Stimulated activated naive CD8-positive, alpha-beta T cell treated with anti-CD3 and anti-CD28 coated beads, Interleukin-15, Interleukin-2, amounts not matched to agents 100 ng/mL and 50 ng/mL, for 24 hours (primary cell): ENCODE measurements around the gene UBTF.

Experiments
- H3K27ac Mint-ChIP-seq: one replicate; pipeline ENCODE4 v1.8.0; 2021; ENCODE audit warnings: mild to moderate bottlenecking, mixed read lengths
- H3K27me3 Mint-ChIP-seq: one replicate; pipeline ENCODE4 v1.8.0; 2021; ENCODE audit warnings: mixed read lengths
- H3K36me3 Mint-ChIP-seq: one replicate; pipeline ENCODE4 v1.8.0; 2021; ENCODE audit warnings: low read depth, mixed read lengths
- H3K4me1 Mint-ChIP-seq: one replicate; pipeline ENCODE4 v1.8.0; 2021; ENCODE audit warnings: low read depth, mixed read lengths
- H3K4me3 Mint-ChIP-seq: one replicate; pipeline ENCODE4 v1.8.0; 2021; ENCODE audit warnings: mild to moderate bottlenecking, mixed read lengths
- H3K9me3 Mint-ChIP-seq: one replicate; pipeline ENCODE4 v1.8.0; 2021; ENCODE audit warnings: mixed read lengths

The UBTF gene

DNA sequence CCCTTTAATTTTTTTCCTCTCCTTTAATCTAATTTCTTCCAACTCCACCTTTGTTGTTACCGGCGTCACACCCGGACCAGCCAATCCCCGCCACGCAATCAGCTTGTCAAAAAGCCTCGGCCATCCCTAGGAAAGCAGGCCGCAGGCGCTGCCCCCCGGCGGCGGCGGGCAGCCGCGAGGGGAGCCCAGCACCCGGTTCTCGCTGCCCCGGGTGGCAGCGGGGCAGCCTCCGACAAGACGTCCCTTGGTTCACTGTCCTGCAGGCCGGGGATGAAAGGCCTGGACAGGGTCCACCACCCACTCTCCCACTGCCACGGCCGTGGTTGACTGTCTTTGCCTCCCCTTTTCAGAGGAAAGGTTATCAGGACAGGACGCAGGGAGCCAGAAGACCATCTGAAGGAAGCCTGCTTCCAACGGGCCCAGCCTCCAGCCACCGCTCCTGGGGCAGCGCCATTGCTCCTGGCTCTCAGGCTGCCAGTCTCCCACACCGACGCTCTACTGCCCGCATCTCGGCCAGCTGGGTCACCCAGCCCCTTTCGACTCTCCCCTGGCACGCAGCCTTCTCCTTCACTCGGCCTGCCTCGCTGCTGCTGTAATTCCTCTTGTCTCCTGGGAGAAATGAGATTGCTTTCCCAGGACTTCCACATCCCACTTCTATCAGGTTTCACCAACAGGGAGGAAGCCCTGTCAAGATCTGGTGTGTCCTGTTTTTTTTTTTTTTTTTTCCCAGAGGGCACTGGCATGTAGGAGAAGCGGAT, 2.8 kb upstream of the UBTF start:
- no peaks in the 10 kb centered on the region for H3K9me3 Mint-ChIP-seq
- H3K36me3 Mint-ChIP-seq, result peaks cover 6% of the 10 kb centered on the region
- H3K27ac Mint-ChIP-seq, result peak overlapping the region; percentile 84
- H3K27me3 Mint-ChIP-seq, result no peaks in the 10 kb centered on the region
- H3K4me3 Mint-ChIP-seq, result peak overlapping the region; percentile 91
- H3K4me1 Mint-ChIP-seq, result peaks cover 15% of the 10 kb centered on the region

DNA sequence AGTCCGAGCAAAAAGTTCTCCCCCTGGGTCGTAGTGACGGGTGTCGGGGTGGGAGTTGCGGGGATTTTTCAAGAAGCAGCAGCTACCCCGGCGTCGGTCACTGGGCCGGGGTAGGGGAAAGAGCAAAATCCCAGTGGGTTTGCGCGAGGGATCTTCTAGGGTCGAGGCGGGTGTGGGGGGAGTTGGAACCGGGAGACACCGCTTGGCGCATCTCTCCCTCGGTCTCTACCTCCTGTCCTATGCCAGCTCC, 2.3 kb upstream of the UBTF start:
- Mint-ChIP-seq H3K4me3 (peak overlapping the region; percentile 91), H3K27ac (peak overlapping the region; percentile 84), H3K4me1 (peaks cover 19% of the 10 kb centered on the region), H3K36me3 (peaks cover 10% of the 10 kb centered on the region), H3K27me3 (no peaks in the 10 kb centered on the region), H3K9me3 (no peaks in the 10 kb centered on the region)

DNA sequence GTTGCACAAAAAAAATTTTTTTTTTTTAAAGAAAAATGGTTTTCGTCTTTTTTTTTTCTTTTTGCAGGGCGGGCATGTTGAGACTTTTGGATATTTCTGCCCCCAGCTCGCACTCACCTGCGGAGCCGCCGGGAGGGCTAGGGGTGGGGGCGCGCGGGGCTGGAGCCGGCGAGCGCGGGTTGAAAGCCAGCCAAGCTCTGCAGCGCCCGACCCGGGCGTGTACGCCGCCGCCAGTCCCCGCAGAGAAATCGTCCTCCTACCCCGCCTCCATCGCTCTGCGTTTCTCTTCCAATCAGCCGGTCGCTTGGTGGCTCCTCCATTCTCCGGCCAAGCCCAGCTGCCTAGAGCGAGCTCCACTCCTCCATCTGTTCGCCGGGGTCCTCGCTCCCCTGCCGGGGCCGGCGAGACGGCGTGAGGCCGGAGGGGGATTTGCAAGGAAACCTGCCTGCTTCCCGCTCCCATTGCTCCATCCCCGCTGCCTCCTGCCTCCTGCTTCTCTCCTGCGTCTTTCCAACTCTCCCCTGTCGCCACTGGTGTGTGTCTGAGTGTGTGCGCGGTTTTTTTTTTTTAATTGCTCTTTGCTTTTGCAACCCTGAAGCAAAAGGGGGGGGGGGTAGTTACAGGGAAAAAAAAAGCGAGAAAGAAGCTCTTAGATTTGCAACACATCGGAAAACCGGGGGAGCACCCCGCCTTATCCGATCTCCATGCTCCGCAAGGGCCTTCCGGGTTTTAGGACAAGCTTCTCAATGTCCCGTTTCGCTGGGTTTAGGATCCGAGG, 1.8 kb upstream of the UBTF start:
- Mint-ChIP-seq H3K9me3 (no peaks in the 10 kb centered on the region), H3K27ac (peak overlapping the region; percentile 84), H3K4me3 (peak overlapping the region; percentile 91), H3K36me3 (peaks cover 15% of the 10 kb centered on the region), H3K4me1 (peaks cover 24% of the 10 kb centered on the region), H3K27me3 (no peaks in the 10 kb centered on the region)

DNA sequence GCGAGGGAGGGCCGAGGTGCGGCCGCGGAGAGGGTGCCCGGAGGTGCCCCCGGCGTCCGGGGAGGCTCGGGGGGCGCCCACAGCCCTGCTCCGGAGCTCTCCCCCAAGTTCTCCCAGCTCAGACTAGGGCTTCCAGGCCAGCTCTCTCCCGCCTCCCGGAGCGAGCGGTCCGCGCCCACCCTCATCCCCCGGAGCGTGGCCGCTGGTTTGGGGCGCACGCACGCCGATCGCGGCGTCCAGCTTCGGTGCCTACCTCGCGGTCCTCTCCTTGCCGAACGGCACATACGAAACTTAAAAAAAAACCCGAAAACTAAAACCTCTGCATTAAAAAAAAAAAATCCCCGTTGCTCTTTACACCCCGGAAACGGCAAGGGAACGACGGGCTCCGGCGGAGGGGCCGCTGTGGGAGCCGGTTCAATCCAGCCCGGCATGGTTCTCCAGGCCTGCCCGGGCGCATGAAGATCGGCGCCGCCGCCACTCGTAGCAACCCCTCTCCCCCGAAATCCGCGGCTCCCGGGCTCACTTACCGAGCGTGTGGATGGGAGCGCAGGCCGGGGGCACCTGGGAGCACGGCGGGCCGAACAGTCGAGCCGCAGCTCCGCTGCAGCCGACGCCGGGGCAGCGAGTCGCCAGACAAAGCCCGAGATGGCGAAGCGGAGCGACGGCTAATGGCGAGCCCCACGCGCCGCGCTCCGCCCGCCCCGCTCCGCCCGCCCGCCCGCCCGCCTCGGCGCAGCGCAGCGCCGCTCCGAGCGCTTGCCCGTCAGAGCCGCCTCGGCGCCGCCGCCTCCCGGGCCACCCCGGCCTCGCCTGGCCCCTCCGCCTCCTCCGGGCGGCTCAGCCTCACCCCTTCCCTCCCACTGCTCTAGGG, 973 bp upstream of the UBTF start:
- peaks cover 32% of the 10 kb centered on the region for H3K4me1 Mint-ChIP-seq
- H3K9me3 Mint-ChIP-seq, result no peaks in the 10 kb centered on the region
- H3K4me3 Mint-ChIP-seq, result peak overlapping the region; percentile 91
- H3K27ac Mint-ChIP-seq, result peak overlapping the region; percentile 92
- H3K36me3 Mint-ChIP-seq, result peaks cover 23% of the 10 kb centered on the region
- H3K27me3 Mint-ChIP-seq, result no peaks in the 10 kb centered on the region

DNA sequence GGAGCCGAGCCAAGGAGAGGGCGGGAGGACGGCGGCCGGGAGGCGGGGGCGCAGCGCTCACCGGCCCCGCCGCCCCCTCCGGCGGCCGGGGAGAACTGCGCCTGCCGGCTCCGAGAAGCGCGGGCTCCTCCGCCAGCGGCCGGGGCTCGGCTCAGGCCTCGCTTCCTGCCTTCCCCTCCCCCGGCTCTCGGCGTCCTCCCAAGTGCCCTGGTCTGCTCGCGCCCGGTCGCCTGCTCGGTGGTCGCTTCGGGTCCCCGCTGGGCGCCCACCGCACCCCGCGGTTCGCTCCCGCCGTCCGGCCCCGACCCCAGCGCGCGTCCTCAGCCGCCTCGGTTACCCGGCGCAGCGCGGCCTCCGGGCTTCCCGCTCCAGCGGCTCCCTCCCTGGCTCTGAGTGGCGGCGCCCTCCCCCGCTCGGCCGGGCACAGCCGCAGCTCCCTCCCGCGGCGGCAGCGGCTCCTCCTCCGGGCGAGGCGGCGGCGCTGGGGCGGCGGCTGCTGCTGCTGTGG, 313 bp downstream of the UBTF start:
- Mint-ChIP-seq H3K27me3 (no peaks in the 10 kb centered on the region), H3K4me3 (no peak overlapping the region), H3K9me3 (no peaks in the 10 kb centered on the region), H3K27ac (no peak overlapping the region), H3K4me1 (peaks cover 45% of the 10 kb centered on the region), H3K36me3 (peaks cover 36% of the 10 kb centered on the region)

DNA sequence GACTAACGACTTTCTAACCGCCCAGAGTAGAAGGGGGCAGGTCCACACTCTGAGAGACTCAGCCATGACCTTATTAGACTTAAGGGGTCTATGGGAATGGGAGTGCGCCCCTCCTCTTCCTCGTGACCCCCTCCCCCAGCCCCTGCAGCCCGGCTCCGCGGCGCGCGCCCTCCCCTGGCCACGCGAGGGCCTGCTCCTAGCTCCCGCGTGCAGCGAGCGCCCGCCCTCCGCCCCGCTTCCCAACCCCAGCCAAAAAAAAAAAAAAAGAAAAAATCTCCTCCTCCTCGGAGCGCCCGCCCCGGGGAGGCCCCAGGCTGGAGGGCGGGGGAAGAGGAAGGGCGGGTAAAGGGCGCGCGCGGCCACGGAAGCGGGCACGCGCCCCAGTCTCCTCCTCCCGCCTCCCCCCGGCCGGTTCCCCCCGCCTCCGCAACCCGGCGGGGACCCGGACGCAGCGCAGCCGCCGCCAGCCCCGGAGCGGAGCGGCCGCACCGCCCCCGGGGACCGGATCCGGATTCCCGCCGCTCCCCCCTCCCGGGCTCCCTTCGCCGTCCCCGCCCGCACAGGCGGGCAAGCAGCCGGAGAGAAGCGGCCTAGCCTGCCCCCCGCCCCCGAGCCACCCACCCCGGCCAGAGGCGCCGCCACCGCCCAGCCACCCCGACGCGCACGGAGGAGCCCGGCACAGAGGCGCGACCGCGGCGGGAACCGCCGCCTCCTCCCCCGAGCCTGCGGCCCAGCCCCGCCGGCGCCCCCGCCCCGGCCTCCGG, 949 bp downstream of the UBTF start:
- Mint-ChIP-seq H3K4me3 (peak overlapping the region; percentile 93), H3K4me1 (peaks cover 51% of the 10 kb centered on the region), H3K36me3 (peaks cover 42% of the 10 kb centered on the region), H3K27ac (peak overlapping the region; percentile 95), H3K27me3 (no peaks in the 10 kb centered on the region), H3K9me3 (no peaks in the 10 kb centered on the region)

DNA sequence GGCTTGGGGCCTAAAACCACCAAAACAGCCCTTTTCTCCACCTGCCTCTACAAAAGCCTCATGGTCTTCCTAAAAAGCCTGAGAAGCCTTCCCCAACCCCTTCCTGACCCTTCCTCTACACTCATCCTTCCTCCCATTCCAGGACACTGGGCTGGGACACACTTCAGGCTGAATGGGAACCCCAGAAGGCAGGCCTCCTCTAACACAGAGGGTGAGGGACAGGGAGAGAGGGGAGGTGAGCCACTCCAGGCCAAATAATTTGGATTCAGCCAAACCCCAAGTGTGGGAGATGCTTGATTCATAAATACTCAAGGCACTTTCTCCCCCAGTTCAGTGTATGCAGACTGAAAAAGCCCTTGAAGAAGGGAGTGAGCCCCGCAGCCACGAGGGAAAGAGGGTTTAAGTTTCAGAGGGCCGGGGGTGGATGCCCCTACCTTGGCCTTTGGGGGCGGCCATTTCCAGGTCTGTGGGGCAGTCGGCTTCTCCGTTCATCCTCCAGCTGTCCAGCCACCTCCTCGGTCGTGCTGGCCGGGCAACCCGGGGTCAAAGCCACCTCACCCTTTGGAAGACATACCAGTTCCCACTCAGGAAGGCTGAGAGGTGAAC, 1.6 kb downstream of the UBTF start:
- H3K27ac Mint-ChIP-seq, result peak overlapping the region; percentile 95
- H3K4me1 Mint-ChIP-seq, result peaks cover 57% of the 10 kb centered on the region
- no peaks in the 10 kb centered on the region for H3K27me3 Mint-ChIP-seq
- peaks cover 49% of the 10 kb centered on the region for H3K36me3 Mint-ChIP-seq
- peak overlapping the region; percentile 93 for H3K4me3 Mint-ChIP-seq
- H3K9me3 Mint-ChIP-seq, result no peaks in the 10 kb centered on the region

DNA sequence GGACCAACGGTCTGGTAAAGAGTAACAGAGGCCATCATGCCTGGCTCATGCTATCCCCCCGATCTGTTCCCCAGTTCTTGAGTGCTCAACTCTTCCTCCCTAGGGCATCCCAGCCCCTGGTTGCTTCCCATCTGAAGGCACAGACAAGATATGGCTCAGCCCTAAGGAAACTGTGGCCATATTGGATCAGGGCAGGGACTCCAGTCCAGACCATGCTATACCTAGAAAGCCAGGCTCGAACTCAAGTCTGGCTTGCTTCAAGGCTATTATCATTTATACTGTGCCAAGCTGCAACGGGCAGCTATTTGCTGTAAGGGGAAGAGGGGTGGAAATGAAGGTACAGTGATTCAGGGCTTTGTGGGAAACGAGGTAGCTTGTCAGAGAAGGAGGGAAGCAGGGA, 2.8 kb downstream of the UBTF start:
- Mint-ChIP-seq H3K4me3 (peak overlapping the region; percentile 93), H3K4me1 (peaks cover 55% of the 10 kb centered on the region)

DNA sequence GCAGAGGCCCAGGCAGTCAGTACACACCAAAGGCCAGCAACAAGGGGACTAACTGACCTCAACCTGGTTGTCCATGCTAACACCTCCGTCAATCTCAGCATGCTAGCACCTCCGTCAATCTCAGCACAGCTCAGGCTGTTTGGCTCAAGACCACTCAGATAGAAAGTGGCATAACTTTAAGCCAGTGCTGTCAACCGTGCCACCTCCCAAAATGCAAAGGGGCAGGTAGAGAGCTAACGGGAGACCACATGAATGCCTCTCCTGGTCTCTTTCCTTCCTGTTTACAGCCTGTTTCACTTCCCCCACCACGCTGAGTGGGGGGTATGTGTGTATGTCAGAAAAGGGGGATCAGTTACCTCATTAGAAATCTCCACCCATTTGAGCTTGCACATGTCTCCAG, 3.3 kb downstream of the UBTF start:
- Mint-ChIP-seq H3K9me3 (no peaks in the 10 kb centered on the region), H3K27ac (peak overlapping the region; percentile 95), H3K4me1 (peaks cover 56% of the 10 kb centered on the region), H3K36me3 (peaks cover 57% of the 10 kb centered on the region), H3K27me3 (no peaks in the 10 kb centered on the region), H3K4me3 (peak overlapping the region; percentile 93)

More for the DNA sequence above, 2.8 kb downstream of the UBTF start:
- Mint-ChIP-seq H3K27ac (peak overlapping the region; percentile 95), H3K9me3 (no peaks in the 10 kb centered on the region), H3K27me3 (no peaks in the 10 kb centered on the region), H3K36me3 (peaks cover 52% of the 10 kb centered on the region)

DNA sequence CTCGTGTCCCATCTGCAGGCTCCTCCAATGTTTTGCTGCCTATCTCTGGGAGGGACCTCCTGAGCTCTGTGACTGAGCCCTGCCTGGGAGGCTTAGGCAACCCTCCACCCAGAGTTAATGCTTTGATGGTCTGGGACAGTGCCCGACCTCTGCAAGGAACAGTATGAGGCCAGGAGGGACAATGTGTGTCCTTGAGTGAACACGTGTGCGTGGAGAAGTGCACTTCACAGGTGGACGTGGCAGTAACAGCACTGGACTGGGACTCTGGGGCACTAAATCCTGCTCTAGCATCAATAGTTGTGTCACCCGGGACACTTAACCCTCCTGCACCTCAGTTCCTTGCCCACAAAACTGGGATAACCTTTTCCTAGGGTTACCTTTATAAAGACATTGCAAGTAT, 4.6 kb downstream of the UBTF start:
- Mint-ChIP-seq H3K4me1 (peaks cover 65% of the 10 kb centered on the region), H3K9me3 (no peaks in the 10 kb centered on the region), H3K27ac (peak overlapping the region; percentile 95), H3K27me3 (no peaks in the 10 kb centered on the region), H3K4me3 (peak overlapping the region; percentile 93), H3K36me3 (peaks cover 66% of the 10 kb centered on the region)

DNA sequence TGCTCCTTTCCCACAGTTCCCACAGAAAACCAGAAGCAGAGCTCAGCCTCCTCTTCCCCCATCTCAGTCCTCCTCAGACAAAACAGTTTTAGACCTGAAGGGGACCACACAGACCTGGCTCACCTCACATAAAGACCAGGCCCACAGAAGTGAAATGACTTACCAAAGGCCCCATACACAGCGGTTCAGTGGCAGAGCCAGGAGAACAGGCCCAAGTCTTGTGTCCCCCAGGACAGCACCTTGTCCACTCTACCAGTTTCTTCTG, 5.3 kb downstream of the UBTF start:
- H3K27ac Mint-ChIP-seq, result peak overlapping the region; percentile 95
- H3K4me3 Mint-ChIP-seq, result no peak overlapping the region

DNA sequence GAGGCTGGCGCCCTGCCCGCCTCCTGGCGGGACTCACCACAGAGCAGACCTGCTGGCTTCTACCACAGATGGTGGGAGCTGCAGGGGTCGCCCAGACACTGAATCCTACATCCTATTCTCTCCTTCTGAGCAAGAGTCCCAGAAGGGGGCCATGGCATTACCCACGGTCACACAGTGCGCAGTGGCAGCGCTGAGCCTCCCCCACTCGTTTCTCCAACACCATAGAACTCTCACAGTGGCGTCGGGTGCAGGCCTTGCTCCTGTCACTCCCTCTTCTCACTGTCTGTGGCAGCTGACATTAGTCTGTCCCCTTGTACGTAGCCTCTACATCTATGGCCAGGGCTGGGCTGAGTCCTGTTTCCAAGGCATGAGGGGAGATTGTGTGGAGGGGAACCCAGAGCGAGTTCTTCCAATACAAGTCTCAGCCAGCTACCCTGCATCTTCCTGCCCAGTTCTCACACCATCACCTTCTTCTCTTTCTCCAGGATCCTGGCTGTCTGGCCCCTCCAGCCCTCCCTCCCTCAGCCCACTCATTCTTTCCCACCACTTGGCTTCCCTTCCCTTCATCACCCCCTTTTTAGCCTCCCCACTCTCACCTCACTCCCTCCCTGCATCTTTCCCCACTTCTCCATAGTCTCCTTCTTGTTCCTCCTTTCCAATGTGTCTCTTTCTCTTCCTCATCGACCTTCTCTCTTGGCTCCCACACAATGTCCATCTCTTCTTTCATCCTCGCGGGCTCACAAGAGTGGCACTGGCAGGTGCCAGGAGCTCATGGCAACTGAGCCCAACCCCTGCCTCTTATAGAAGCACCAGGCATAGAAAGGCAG, 5.9 kb downstream of the UBTF start:
- H3K4me3 Mint-ChIP-seq, result peak overlapping the region; percentile 39
- H3K27ac Mint-ChIP-seq, result peak overlapping the region; percentile 32
- peaks cover 77% of the 10 kb centered on the region for H3K36me3 Mint-ChIP-seq
- H3K9me3 Mint-ChIP-seq, result no peaks in the 10 kb centered on the region
- H3K4me1 Mint-ChIP-seq, result peaks cover 77% of the 10 kb centered on the region
- no peaks in the 10 kb centered on the region for H3K27me3 Mint-ChIP-seq

More for the DNA sequence above, 5.3 kb downstream of the UBTF start:
- Mint-ChIP-seq H3K27me3 (no peaks in the 10 kb centered on the region), H3K4me1 (peaks cover 72% of the 10 kb centered on the region), H3K36me3 (peaks cover 73% of the 10 kb centered on the region), H3K9me3 (no peaks in the 10 kb centered on the region)

DNA sequence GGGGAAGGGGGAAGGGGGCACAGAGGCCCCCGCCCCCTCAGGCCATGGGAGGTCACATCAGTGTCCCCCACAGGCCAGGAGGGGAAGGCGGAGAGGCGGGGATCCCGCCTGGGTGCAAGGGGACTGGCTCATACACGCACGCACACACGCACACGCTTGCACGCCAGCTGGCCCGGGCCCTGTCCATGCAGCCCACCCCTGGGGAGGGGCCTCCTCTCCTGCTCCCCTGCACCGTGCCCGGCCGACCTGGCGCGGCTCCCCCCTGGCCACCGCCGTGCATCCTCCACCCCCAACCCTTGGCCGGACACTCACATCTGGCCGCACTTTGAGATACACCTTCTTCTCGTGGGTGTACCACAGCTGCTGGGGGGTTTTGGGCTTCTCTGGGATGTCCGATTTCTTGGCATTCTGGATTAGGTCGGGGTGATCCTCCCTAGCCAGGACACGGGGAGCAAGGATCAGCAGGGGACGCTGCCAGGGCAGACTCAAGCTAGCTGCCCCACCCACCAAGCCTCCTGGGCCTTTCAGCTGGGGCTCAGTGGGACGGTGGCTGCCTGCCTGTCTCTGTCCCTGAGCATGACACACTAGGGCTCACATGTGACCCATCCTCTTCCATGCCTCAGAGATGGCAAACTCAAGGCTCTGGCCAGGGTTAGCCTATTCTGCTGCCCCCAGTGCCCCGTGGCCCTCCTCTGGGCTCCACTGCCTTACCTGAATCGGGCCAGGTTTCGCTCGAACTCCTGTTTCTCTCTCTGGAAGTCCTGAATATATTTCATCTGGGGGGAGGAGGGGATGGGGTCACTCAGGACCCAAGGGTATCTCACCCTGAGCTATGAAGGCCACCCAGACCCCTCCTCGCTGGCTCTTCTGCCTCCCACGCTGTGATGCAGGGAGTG, 6.7 kb downstream of the UBTF start:
- Mint-ChIP-seq H3K27me3 (no peaks in the 10 kb centered on the region), H3K4me1 (peaks cover 83% of the 10 kb centered on the region), H3K4me3 (peak overlapping the region; percentile 39), H3K9me3 (no peaks in the 10 kb centered on the region), H3K36me3 (peaks cover 83% of the 10 kb centered on the region), H3K27ac (peak overlapping the region; percentile 32)
